ENCODE results near the gene FILIP1L.

FILIP1L gene

DNA sequence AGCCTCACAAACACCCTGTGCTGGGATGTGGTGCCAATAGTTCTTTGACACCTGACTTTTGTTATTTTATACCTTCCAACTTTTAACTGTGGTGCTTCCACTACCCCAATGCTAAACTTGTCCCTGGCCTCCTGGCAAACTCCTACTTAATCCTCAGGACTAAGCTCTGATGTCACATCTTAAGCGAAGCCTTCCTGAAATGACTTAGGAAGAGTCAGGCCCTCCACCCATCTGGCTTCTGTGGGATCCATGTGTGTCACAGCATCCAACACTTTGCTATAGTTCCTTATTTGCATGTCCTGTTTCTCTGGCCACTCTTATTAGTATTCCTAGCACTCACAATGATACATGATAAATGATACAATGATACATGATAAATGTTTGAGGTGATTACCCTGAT is 133.2 kb downstream of the FILIP1L start:
- no peak overlapping the region for H3K27ac ChIP-seq
- TF ChIP-seq, protein P1, sequence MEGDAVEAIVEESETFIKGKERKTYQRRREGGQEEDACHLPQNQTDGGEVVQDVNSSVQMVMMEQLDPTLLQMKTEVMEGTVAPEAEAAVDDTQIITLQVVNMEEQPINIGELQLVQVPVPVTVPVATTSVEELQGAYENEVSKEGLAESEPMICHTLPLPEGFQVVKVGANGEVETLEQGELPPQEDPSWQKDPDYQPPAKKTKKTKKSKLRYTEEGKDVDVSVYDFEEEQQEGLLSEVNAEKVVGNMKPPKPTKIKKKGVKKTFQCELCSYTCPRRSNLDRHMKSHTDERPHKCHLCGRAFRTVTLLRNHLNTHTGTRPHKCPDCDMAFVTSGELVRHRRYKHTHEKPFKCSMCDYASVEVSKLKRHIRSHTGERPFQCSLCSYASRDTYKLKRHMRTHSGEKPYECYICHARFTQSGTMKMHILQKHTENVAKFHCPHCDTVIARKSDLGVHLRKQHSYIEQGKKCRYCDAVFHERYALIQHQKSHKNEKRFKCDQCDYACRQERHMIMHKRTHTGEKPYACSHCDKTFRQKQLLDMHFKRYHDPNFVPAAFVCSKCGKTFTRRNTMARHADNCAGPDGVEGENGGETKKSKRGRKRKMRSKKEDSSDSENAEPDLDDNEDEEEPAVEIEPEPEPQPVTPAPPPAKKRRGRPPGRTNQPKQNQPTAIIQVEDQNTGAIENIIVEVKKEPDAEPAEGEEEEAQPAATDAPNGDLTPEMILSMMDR (conservative IDR thresholded peaks at IDR 0.05), result no peak
- no peak for TF ChIP-seq ZFX (IDR thresholded peaks at IDR 0.05)

DNA sequence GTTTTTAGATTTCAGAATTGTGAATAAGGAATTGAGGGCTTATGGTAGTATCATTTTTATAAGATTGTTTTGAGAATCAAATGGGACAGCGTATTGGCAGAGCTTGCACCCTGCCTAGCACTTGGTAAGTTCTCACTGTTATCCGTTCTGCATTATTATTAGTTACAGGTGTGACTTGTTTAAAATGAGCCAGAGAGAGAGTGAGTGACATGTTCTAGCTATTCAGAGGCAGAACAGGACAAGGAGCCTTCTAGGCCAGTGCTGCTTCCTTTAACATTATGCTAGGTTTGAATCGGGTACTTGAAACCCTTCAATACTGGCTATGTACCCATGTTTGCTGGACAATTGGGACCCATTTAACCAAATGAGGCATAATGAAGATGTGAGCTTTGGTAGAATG is 133.7 kb downstream of the FILIP1L start:
- TF ChIP-seq ZFX (IDR thresholded peaks at IDR 0.05), result no peak
- TF ChIP-seq, protein P1 (conservative IDR thresholded peaks at IDR 0.05), result no peak
- H3K27ac ChIP-seq, result no peak overlapping the region

DNA sequence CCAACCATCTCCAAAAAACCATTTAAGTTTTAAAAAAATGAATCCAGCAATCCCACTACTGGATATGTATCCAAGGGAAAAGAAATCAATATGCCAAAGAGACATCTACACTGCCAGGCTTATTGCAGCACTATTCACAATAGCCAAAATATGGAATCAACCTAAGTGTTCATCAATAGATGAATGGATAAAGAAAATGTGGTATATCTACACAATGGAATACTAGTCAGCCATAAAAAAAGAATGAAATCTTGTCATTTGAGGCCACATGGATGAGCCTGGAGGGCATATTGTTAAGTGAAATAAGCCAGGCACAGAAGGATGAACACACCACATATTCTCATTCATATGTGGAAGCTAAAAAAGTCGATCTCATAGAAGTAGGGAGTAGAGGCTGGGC is 136.1 kb downstream of the FILIP1L start:
- H3K27ac ChIP-seq, result no peak overlapping the region
- TF ChIP-seq, protein P1 (conservative IDR thresholded peaks at IDR 0.05), result no peak
- no peak for TF ChIP-seq ZFX (IDR thresholded peaks at IDR 0.05)

DNA sequence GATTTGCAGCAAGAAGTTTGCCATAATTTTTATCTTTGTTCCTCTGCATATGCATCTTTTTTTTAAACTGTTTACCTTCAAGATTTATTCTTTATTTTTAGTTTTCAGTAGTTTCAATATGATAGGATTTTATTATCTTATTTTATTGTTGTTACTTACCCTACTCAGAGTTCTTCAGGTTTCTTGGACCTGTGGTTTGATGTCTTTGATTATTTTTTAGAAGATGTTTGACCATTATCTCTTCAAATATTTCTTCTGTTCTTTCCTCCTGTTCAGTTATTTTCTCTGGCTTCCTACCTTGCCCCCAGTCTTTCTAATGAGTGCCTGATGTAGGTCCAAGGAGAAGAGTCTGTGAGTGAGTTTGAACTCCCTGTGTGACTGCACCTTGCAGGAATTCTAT is 137.7 kb downstream of the FILIP1L start:
- H3K27ac ChIP-seq, result no peak overlapping the region
- TF ChIP-seq, protein P1 (conservative IDR thresholded peaks at IDR 0.05), result no peak
- no peak for TF ChIP-seq ZFX (IDR thresholded peaks at IDR 0.05)

DNA sequence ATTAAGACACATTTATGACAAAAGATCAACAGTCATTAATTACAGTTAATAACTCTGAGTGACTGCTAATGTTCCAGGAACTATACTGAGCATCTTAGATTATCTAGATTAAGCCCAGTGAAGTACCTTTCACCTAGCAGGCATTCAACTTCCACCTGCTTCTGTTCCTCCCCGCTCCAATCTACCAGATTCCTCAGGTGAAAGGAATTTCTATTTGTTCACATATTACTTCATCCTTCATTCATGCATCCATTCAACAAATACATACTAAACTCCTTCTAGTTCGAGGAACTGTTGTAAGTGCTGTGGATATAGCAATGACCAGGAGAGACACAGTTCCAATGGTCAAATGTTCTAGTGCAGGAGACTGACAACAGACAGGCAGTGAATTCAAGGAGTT is 139.3 kb downstream of the FILIP1L start:
- no peak for TF ChIP-seq ZFX (IDR thresholded peaks at IDR 0.05)
- TF ChIP-seq, protein P1 (conservative IDR thresholded peaks at IDR 0.05), result no peak

DNA sequence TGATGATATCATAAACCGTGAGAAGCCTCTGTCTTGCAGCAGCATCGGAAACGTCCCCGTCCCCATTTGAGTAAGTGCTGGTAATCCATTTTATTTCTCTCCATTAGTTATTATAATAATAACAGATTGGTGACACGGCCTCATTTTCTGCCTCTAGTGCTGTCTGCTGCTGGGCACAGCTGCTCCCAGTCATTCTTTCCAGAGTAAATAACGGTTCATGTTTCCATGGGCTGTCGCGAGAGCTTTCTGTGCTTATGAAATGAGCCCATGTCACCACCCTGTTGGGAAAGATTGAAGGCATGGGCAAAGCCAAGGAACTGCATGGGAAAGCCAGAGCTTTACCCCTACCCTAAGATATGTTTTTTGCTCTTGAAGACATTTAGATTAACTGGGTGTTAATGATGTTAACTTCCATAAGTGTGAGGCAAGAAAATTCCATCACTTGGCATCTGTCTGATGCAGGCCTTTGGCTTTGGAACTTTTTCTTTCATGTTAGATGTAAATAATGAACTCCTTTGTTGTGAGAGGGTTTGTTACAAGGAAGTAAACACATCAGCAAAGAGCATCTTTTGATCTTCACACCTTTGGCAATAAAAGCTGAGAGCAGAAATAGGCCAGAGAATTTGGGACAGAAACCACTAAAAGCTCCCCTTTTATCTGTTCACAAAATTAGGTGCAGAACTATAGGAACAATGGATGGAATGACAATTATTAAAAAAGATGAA is 141.8 kb downstream of the FILIP1L start:
- TF ChIP-seq, protein P1 (conservative IDR thresholded peaks at IDR 0.05), result no peak
- TF ChIP-seq ZFX (IDR thresholded peaks at IDR 0.05), result no peak
- no peak overlapping the region for H3K27ac ChIP-seq

More for the DNA sequence above, 139.3 kb downstream of the FILIP1L start:
- no peak overlapping the region for H3K27ac ChIP-seq

DNA sequence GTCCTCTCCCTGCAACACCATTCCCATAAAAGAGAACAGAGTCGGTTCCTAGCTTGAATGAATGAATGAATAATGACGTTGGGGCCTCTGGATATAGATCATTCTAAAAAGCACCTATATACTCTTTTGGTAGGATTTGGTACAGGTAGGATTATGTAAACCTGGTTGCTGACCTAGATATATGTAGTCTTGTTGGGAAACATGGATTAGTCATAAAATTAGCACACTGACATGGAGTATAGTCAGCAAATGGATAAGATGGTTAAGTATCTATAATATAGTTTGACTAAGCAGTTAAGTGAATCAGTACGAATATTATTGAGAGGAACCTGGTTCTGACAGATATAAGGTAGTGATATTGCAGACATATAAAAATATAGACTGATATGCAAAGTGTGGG is 142.5 kb downstream of the FILIP1L start:
- TF ChIP-seq, protein P1 (conservative IDR thresholded peaks at IDR 0.05), result no peak
- TF ChIP-seq ZFX (IDR thresholded peaks at IDR 0.05), result no peak
- H3K27ac ChIP-seq, result no peak overlapping the region
